SK-N-SH (cell line): ENCODE results near the gene RELN. TPM values are rescaled to one million over a fixed set of nuclear protein-coding genes. Genes with fewer than 3 reads are reported as not detected.

Source experiments
- CTCF ChIA-PET: fragments of 300-600, 350-600 bp; formaldehyde crosslinking; extraction: SDS; loops from one replicate; lab custom pipeline; 2021; lab: Yijun Ruan, JAX
- POLR2A ChIA-PET: fragments of 350-600 bp; sonication (Branson Sonifier 250); formaldehyde crosslinking; extraction: SDS; loops from one replicate; lab custom pipeline; 2020; ENCODE audit warnings: antibody characterized with exemption, inconsistent platforms; lab: Yijun Ruan, JAX
- DNase-seq: peaks from one replicate; pipeline ENCODE4 v3.0.0; 2012
- H2AFZ ChIP-seq: fragments of 200-600 bp; sonication (generic); 2 replicates; pipeline ENCODE4 v1.8.1; 2016; ENCODE audit warnings: antibody characterized with exemption, mild to moderate bottlenecking, low read depth
- H3F3A ChIP-seq: fragments of 200-600 bp; sonication (generic); replicated peaks from 2 replicates; pipeline ENCODE3; 2016; ENCODE audit warnings: antibody characterized with exemption, mild to moderate bottlenecking; ENCODE audit not compliant: insufficient read depth
- H3K27ac ChIP-seq, 2 experiments: fragments of 200-500 bp in 1 of 2; fragments of 200-600 bp in 1 of 2; sonication (Bioruptor generic) in 1 of 2; sonication (generic), shearing (Covaris generic) in 1 of 2; 2 replicates each; pipeline versions ENCODE4 v1.5.1 to v1.6.1; 2014 to 2016; ENCODE audit warnings: low read depth in 2 of 2, inconsistent platforms in 1 of 2, low read length in 1 of 2, mild to moderate bottlenecking in 1 of 2, mixed read lengths in 1 of 2
- H3K27me3 ChIP-seq: fragments of 200-600 bp; sonication (generic), shearing (Covaris generic); 2 replicates; pipeline ENCODE4 v1.6.1; 2016; ENCODE audit warnings: mixed run types; ENCODE audit not compliant: insufficient read depth
- H3K36me3 ChIP-seq, 2 experiments: fragments of 200-500 bp in 1 of 2; fragments of 200-600 bp in 1 of 2; sonication (Bioruptor generic) in 1 of 2; sonication (generic) in 1 of 2; replicated peaks in 1 of 2; 2 replicates each; pipeline versions ENCODE3 to v1.5.1; 2014 to 2016; ENCODE audit warnings: low read length in 1 of 2, mild to moderate bottlenecking in 1 of 2; ENCODE audit not compliant: insufficient read depth in 2 of 2, control insufficient read depth in 1 of 2
- H3K4me1 ChIP-seq, 2 experiments: fragments of 200-500 bp in 1 of 2; fragments of 200-600 bp in 1 of 2; sonication (Bioruptor generic) in 1 of 2; sonication (generic), shearing (Covaris generic) in 1 of 2; 2 replicates each; pipeline versions ENCODE4 v1.5.1 to v1.6.1; 2014 to 2016; ENCODE audit warnings: low read depth in 1 of 2, low read length in 1 of 2, mixed run types in 1 of 2; ENCODE audit not compliant: insufficient read depth in 2 of 2, control insufficient read depth in 1 of 2
- H3K4me2 ChIP-seq: fragments of 200-600 bp; sonication (generic), shearing (Covaris generic); 2 replicates; pipeline ENCODE4 v1.6.1; 2017; ENCODE audit warnings: mixed run types
- H3K4me3 ChIP-seq, 2 experiments: fragments of 200-500 bp in 1 of 2; fragments of 200-600 bp in 1 of 2; sonication (Bioruptor generic) in 1 of 2; sonication (generic), shearing (Covaris generic) in 1 of 2; 2 replicates each; pipeline versions ENCODE4 v1.5.1 to v1.8.1; 2014 to 2016; ENCODE audit warnings: low read depth in 2 of 2, inconsistent platforms in 1 of 2, low read length in 1 of 2, mild to moderate bottlenecking in 1 of 2, mixed read lengths in 1 of 2, moderate library complexity in 1 of 2
- H3K79me2 ChIP-seq: fragments of 200-600 bp; sonication (generic); 2 replicates; pipeline ENCODE4 v1.8.1; 2017; ENCODE audit warnings: mild to moderate bottlenecking; ENCODE audit not compliant: insufficient read depth
- H3K9ac ChIP-seq: fragments of 200-600 bp; sonication (generic); 2 replicates; pipeline ENCODE4 v1.6.1; 2017; ENCODE audit warnings: mixed run types
- H3K9me2 ChIP-seq: fragments of 200-600 bp; sonication (generic); 2 replicates; pipeline ENCODE4 v1.6.1; 2017; ENCODE audit warnings: mixed run types
- H3K9me3 ChIP-seq: fragments of 200-600 bp; sonication (generic); 2 replicates; pipeline ENCODE4 v1.6.1; 2017; ENCODE audit warnings: mixed run types, mild to moderate bottlenecking, moderate library complexity
- H4K20me1 ChIP-seq: fragments of 200-600 bp; sonication (generic); 2 replicates; pipeline ENCODE4 v1.6.1; 2017; ENCODE audit warnings: mild to moderate bottlenecking, mixed run types; ENCODE audit not compliant: insufficient read depth
- CTCF ChIP-seq: fragments of 200-600 bp; sonication (generic); IDR thresholded peaks from 2 replicates; pipeline ENCODE4 v1.6.1; 2017; ENCODE audit warnings: antibody characterized with exemption, mild to moderate bottlenecking, moderate library complexity
- ELF1 ChIP-seq: IDR thresholded peaks from 2 replicates; pipeline ENCODE4 v1.4.0; 2012
- EZH2phosphoT487 ChIP-seq: fragments of 200-600 bp; sonication (generic); IDR thresholded peaks from 2 replicates; pipeline ENCODE4 v1.6.1; 2017; ENCODE audit warnings: low read depth, mixed run types, mild to moderate bottlenecking, antibody characterized with exemption, moderate library complexity, borderline replicate concordance
- FOXJ3 ChIP-seq: sonication (generic); formaldehyde crosslinking; IDR thresholded peaks from 2 replicates; pipeline ENCODE4 v1.5.1; 2020; ENCODE audit warnings: mild to moderate bottlenecking, missing genetic modification reagents
- IRF3 ChIP-seq: fragments of 150-350 bp; IDR thresholded peaks from 2 replicates; pipeline ENCODE4 v1.6.1; 2016; ENCODE audit warnings: mild to moderate bottlenecking, low read depth, low read length
- MEF2A ChIP-seq: IDR thresholded peaks from 2 replicates; pipeline ENCODE4 v1.4.0; 2012; ENCODE audit warnings: low read depth, borderline replicate concordance
- MXI1 ChIP-seq: IDR thresholded peaks from 2 replicates; pipeline ENCODE4 v1.6.1; 2012; ENCODE audit warnings: mild to moderate bottlenecking, low read depth, low read length, improper control_type of control experiment
- PBX3 ChIP-seq: IDR thresholded peaks from 2 replicates; pipeline ENCODE4; 2012
- RFX5 ChIP-seq: IDR thresholded peaks from 2 replicates; pipeline ENCODE4 v1.6.1; 2012; ENCODE audit warnings: mild to moderate bottlenecking, improper control_type of control experiment, low read length
- RXRA ChIP-seq: IDR thresholded peaks from 2 replicates; pipeline ENCODE4 v1.4.0; 2012; ENCODE audit warnings: low read depth, mild to moderate bottlenecking, borderline replicate concordance
- SMC3 ChIP-seq: IDR thresholded peaks from 2 replicates; pipeline ENCODE4 v1.6.1; 2012; ENCODE audit warnings: low read depth, low read length, improper control_type of control experiment
- TAF1 ChIP-seq: IDR thresholded peaks from 2 replicates; pipeline ENCODE4 v1.6.1; 2012; ENCODE audit warnings: low read depth, mild to moderate bottlenecking, low read length, moderate library complexity, borderline replicate concordance
- TCF12 ChIP-seq: IDR thresholded peaks from 2 replicates; pipeline ENCODE4 v1.4.0; 2012
- USF2 ChIP-seq: fragments of 150-350 bp; IDR thresholded peaks from 2 replicates; pipeline ENCODE4 v1.6.1; 2017; ENCODE audit warnings: antibody characterized with exemption, low read length, low read depth, borderline replicate concordance
- YY1 ChIP-seq: IDR thresholded peaks from 2 replicates; pipeline ENCODE4 v1.4.0; 2012; ENCODE audit warnings: low read depth, mild to moderate bottlenecking
- ZBTB33 ChIP-seq: IDR thresholded peaks from 2 replicates; pipeline ENCODE4 v1.4.0; 2012; ENCODE audit warnings: low read depth, borderline replicate concordance
- WGBS: methylation state at CpG from one replicate; pipeline ENCODE4 v1.1.6; 2017; ENCODE audit warnings: low lambda C conversion rate; 5-methylcytosine and 5-hydroxymethylcytosine counted together
- polyA plus RNA-seq, 3 experiments: library from polyadenylated mRNA; depleted of rRNA; stranded (reverse); fragments of >200 nt; gene quantifications; 2 replicates each; pipeline ENCODE4 v1.2.3, GENCODE V29; 2012

RELN gene
- polyA plus RNA-seq, 1 of the 3 experiments (the other 2 are of a cell fraction), result 0.02 TPM

GRCh38 chr7:103862302-103863035 is 127.0 kb downstream of the RELN start:
- 29% methylated on average over 4 of the region's 4 CpGs for WGBS
- no peaks in the 10 kb centered on the region for H3K9me2 ChIP-seq
- no peaks in the 10 kb centered on the region for H3K27me3 ChIP-seq
- no peak overlapping the region for H3K27ac ChIP-seq
- ChIA-PET CTCF (interaction anchor here (0.7 kb wide), 1 partner anchor 19 kb away, joined by 3 read pairs; no protein-coding TSS in a partner anchor), POLR2A (no interaction called here)
- H4K20me1 ChIP-seq, result no peaks in the 10 kb centered on the region
- no peaks in the 10 kb centered on the region for H3K36me3 ChIP-seq
- TF ChIP-seq IRF3 (no peak), PBX3 (no peak), YY1 (no peak), MEF2A (no peak), CTCF (no peak), TCF12 (no peak), USF2 (no peak), ELF1 (no peak), ZBTB33 (no peak), RFX5 (no peak), EZH2phosphoT487 (no peak), SMC3 (no peak), TAF1 (no peak), FOXJ3 (CRISPR knock-in tag) (no peak), RXRA (no peak), MXI1 (no peak)
- H3K4me1 ChIP-seq, result peaks cover 0 to 11% of the 10 kb centered on the region in 2 experiments; a peak in 2 of 4 replicates
- H3K4me2 ChIP-seq, result no peak overlapping the region
- no peak for DNase-seq
- no peaks in the 10 kb centered on the region for H3K9me3 ChIP-seq
- no peak overlapping the region for H3K9ac ChIP-seq
- H3K4me3 ChIP-seq, result no peak overlapping the region
- no peaks in the 10 kb centered on the region for H3F3A ChIP-seq
- H2AFZ ChIP-seq, result no peak overlapping the region
- H3K79me2 ChIP-seq, result no peaks in the 10 kb centered on the region
